Stimulated activated CD8-positive, alpha-beta memory T cell treated with anti-CD3 and anti-CD28 coated beads, Interleukin-7, amount 100 ng/mL, for 1 hour (primary cell): Measurements from ENCODE around the gene ZNF287.

ENCODE experiments used
- DNase-seq, 2 donors: peaks; one replicate each; pipeline ENCODE4 v3.0.0-alpha.2; 2020; ENCODE audit warnings: low read depth in 2 of 2

ZNF287 gene

GRCh38 chr17:16516594-16517051 lies 52.4 kb downstream of the ZNF287 start:
- no peak for DNase-seq

- no peak for DNase-seq
These were observed 53.1 kb downstream of the ZNF287 start for GRCh38 chr17:16515933-16516332.

- DNase-seq, result no peak
These were observed 55.1 kb downstream of the ZNF287 start for GRCh38 chr17:16513873-16514272.

- DNase-seq, result no peak
These were observed 57.0 kb downstream of the ZNF287 start for GRCh38 chr17:16512011-16512410.

GRCh38 chr17:16511593-16511992 lies 57.4 kb downstream of the ZNF287 start:
- no peak for DNase-seq

GRCh38 chr17:16507918-16508533 lies 61.0 kb downstream of the ZNF287 start:
- no peak for DNase-seq

- no peak for DNase-seq
These were observed 62.8 kb downstream of the ZNF287 start for GRCh38 chr17:16506188-16506587.

GRCh38 chr17:16504984-16505383 lies 64.0 kb downstream of the ZNF287 start:
- DNase-seq, result no peak
